Nephron progenitor cell (in vitro differentiated cells): ENCODE data around the gene CDIPT.
A peak's percentile ranks its signal among the peaks of the same experiment; 100 is the strongest.

Experiments
- DNase-seq: peaks from one replicate; pipeline ENCODE4 v3.0.0; 2021
- H3K27ac Mint-ChIP-seq: 2 replicates; pipeline ENCODE4 v1.8.0; 2021; ENCODE audit warnings: mild to moderate bottlenecking, moderate library complexity, mixed read lengths
- H3K27me3 Mint-ChIP-seq: 2 replicates; pipeline ENCODE4 v1.8.0; 2021; ENCODE audit warnings: mild to moderate bottlenecking, low read depth, mixed read lengths; ENCODE audit not compliant: poor library complexity
- H3K36me3 Mint-ChIP-seq: 2 replicates; pipeline ENCODE4 v1.8.0; 2021; ENCODE audit warnings: low read depth, mixed read lengths
- H3K4me1 Mint-ChIP-seq: 2 replicates; pipeline ENCODE4 v1.8.0; 2021; ENCODE audit warnings: mixed read lengths
- H3K4me3 Mint-ChIP-seq: 2 replicates; pipeline ENCODE4 v1.8.0; 2021; ENCODE audit warnings: mild to moderate bottlenecking, moderate library complexity, mixed read lengths
- H3K9me3 Mint-ChIP-seq: 2 replicates; pipeline ENCODE4 v1.8.0; 2021; ENCODE audit warnings: mild to moderate bottlenecking, moderate library complexity, mixed read lengths
- TF ChIP-seq, protein P1 (sequence below): fragments of 200-600 bp; sonication (generic); IDR thresholded peaks from 2 replicates; pipeline ENCODE4 v1.5.0; 2021; ENCODE audit warnings: antibody characterized with exemption

Gene CDIPT

DNA sequence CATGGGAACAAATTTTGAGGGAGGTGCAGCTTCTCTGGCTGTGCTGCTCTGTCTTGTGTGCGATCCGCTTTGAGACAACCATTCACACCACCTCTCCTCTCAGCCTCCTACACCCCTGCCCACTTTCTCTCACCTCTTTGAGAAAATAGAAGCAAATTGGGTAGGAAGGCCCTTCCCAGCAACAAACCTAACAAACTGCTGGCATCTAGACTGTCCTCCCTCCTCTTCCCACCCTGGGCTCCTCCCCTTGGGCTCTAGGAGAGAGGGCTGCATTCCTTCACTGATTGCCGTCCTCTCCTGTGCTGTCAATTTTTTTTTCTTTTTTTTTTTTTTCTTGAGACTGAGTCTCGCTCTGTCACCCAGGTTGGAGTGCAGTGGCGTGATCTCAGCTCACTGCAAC, 13.5 kb downstream of the CDIPT start:
- Mint-ChIP-seq H3K36me3 (no peaks in the 10 kb centered on the region), H3K27me3 (peaks cover 38% of the 10 kb centered on the region), H3K27ac (no peak overlapping the region), H3K4me1 (peaks cover 21% of the 10 kb centered on the region), H3K4me3 (no peak overlapping the region), H3K9me3 (no peaks in the 10 kb centered on the region)
- TF ChIP-seq, protein P1, sequence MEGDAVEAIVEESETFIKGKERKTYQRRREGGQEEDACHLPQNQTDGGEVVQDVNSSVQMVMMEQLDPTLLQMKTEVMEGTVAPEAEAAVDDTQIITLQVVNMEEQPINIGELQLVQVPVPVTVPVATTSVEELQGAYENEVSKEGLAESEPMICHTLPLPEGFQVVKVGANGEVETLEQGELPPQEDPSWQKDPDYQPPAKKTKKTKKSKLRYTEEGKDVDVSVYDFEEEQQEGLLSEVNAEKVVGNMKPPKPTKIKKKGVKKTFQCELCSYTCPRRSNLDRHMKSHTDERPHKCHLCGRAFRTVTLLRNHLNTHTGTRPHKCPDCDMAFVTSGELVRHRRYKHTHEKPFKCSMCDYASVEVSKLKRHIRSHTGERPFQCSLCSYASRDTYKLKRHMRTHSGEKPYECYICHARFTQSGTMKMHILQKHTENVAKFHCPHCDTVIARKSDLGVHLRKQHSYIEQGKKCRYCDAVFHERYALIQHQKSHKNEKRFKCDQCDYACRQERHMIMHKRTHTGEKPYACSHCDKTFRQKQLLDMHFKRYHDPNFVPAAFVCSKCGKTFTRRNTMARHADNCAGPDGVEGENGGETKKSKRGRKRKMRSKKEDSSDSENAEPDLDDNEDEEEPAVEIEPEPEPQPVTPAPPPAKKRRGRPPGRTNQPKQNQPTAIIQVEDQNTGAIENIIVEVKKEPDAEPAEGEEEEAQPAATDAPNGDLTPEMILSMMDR: no peak
- DNase-seq: peak; percentile 30

DNA sequence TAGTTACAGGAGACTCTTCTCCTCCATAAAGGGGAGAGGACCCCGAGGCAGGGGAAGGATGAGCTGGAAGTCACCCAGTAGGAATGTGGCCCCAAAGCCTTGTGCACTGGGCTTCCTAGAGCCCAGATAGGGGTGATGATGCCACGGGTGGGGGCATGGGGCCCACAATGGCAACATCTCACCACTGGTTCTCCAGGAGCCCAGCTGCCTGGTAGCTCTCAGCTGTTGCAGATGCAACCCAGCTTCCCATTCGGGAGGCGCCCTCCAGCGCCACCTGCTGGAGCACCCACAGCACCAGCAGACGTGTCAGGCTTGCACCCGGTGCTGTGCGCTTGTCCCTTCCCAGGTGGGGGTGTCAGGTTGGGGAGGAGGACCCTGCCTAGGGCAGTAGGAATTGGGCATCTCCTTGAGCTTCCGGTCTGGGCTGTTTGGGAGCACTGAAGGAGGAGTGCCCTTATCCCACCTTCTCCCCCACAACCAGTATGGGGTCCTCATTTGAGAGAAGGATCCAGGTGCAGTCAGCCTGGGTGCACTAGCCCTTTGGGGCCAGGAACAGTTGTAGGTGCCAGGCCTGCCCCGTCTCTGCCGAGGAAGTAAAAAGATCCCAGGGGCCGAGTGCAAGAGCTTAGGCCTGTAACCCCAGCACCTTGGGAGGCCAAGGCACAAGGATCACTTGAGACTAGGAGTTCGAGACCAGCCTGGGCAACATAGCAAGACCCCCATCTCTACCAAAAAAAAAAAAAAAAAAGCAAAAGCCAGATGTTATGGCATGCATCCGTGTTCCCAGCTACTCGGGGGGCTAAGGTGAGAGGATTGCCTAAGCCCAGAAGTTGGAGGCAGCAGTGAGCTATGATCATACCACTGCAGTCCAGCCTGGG, 14.4 kb downstream of the CDIPT start:
- H3K27ac Mint-ChIP-seq: no peak overlapping the region
- H3K27me3 Mint-ChIP-seq: peaks cover 34% of the 10 kb centered on the region
- no peaks in the 10 kb centered on the region for H3K9me3 Mint-ChIP-seq
- peaks cover 21% of the 10 kb centered on the region for H3K4me1 Mint-ChIP-seq
- H3K36me3 Mint-ChIP-seq: no peaks in the 10 kb centered on the region
- peak; percentile 67 for DNase-seq
- H3K4me3 Mint-ChIP-seq: no peak overlapping the region
- TF ChIP-seq, protein P1: peak; percentile 67

DNA sequence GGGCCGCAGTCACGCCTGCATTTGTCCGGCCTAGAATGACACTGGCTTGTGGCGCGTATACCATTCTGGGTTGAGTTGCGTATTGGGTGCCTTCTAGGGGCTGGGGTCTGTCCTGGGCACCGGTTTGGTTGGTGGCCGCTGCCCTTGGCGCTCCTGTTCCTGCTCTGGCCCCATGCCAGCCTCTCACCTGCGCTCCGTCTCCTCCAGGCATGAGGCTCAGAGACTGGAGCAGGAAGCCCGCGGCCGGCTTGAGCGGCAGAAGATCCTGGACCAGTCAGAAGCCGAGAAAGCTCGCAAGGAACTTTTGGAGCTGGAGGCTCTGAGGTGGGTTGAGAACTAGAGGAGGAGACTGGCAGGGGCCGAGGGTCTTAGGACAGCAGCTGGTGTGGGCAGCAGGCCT, 17.4 kb downstream of the CDIPT start:
- Mint-ChIP-seq H3K27ac (peak overlapping the region; percentile 16), H3K9me3 (no peaks in the 10 kb centered on the region), H3K27me3 (peaks cover 35% of the 10 kb centered on the region), H3K36me3 (no peaks in the 10 kb centered on the region), H3K4me1 (peaks cover 25% of the 10 kb centered on the region), H3K4me3 (no peak overlapping the region)
- TF ChIP-seq, protein P1: no peak
- no peak for DNase-seq

DNA sequence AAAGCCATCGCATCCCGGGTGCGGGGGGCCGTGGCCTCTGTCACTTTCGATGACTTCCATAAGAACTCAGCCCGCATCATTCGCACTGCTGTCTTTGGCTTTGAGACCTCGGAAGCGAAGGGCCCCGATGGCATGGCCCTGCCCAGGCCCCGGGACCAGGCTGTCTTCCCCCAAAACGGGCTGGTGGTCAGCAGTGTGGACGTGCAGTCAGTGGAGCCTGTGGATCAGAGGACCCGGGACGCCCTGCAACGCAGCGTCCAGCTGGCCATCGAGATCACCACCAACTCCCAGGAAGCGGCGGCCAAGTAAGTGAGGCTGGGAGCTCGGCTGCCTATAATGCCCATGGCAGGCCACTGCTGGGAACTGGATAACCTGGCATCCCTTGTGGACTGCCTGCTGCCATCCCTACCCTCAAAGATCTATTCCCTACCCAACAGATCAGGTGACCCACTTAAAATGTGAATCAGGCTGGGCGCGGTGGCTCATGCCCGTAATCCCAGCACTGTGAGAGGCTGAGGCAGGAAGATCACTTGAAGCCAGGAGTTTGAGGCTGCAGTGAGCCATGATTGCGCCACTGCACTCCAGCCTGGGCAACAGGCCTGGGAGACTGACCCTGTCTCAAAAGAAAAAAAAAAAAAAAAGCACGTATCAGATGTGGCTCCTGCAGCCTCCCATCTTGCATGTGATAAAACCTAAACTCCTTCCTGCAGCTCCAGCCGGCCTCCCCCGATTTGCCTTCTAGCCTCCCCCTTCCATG, 18.3 kb downstream of the CDIPT start:
- Mint-ChIP-seq H3K27ac (no peak overlapping the region), H3K9me3 (no peaks in the 10 kb centered on the region), H3K36me3 (no peaks in the 10 kb centered on the region), H3K4me3 (no peak overlapping the region), H3K27me3 (peaks cover 36% of the 10 kb centered on the region), H3K4me1 (peaks cover 20% of the 10 kb centered on the region)
- TF ChIP-seq, protein P1: no peak
- DNase-seq: no peak

DNA sequence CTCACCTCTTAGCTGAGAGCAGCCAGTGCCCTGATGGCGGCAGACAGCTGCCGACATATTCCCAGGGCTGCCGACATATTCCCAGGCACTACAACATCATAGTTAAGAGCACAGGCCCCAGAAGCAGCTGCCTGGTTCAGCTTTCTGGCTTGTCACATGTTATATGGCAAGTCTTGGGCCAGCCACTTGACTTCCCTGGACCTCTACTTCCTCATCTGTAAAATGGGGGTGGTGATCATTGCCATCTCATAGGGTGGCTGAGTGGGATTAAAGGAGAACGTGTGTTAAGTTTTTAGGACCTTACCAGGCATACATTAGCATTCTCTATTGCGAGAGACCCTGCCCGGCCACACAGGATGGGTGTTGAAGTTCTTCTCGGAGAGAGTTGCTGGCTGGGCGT, 19.1 kb downstream of the CDIPT start:
- peaks cover 38% of the 10 kb centered on the region for H3K27me3 Mint-ChIP-seq
- no peak overlapping the region for H3K4me3 Mint-ChIP-seq
- no peaks in the 10 kb centered on the region for H3K36me3 Mint-ChIP-seq
- H3K27ac Mint-ChIP-seq: no peak overlapping the region
- TF ChIP-seq, protein P1: no peak
- DNase-seq: no peak
- no peaks in the 10 kb centered on the region for H3K9me3 Mint-ChIP-seq
- H3K4me1 Mint-ChIP-seq: peaks cover 12% of the 10 kb centered on the region
